Measurements from ENCODE around the gene EGFLAM.
"Not testable (repeated sequence)": the region's sequence is repeated elsewhere in the genome, so short reads cannot be mapped to it uniquely, and the experiment has no call there.

EGFLAM gene

DNA sequence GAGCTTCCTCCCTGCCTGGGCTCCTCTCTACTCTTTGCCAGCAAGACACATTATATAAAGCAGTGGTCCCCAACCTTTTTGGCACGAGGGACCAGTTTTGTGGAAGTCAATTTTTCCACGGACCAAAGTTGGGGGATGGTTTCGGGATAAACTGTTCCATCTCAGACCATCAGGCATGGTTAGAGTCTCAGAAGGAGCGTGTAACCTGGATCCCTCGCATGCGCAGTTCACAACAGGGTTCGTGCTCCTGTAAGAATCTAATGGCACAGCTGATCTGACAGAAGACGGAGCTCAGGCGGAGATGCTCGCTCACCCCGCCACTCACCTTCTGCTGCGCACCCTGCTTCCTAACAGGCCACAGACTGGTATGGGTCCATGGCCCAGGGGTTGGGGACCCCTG is 155.3 kb downstream of the EGFLAM start:
- in situ Hi-C loops (cut with MboI; ENCODE audit: low sequenced_read_pairs) = no loop called here

DNA sequence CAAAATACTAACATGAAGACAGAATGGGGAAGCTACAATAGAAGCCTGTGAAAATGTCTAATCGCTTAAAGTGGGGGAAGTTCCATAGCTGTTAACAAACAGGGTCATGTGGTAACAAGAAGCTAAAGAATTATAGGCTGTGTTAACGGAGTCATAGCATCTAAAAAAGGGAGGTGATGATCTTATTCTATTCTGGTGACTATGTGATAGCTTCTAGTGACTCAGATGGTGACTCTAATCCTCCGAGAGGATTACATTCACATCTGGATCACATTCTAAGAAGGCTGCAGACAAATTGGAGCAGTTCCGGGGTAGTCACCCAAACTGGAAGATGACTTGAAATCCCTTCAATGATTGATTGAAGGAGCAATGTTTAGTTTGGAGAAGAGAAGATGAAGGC is 156.0 kb downstream of the EGFLAM start:
- in situ Hi-C loops (cut with MboI; ENCODE audit: low sequenced_read_pairs) = no loop called here

DNA sequence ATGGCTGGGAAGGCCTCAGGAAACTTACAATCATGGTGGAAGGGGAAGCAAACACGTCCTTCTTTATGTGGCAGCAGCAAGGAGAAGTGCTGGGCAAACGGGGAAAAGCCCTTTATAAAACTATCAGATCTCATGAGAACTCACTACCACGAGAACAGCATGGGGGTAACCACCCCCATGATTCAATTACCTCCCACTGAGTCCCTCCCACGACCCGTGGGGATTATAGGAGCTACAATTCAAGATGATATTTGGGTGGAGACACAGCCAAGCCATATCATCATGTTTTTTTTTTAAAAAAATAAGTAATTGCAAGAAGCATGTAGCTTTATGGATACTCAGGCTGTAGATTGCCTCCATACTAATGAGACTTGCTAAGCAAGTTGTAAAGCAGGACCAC is 157.4 kb downstream of the EGFLAM start:
- in situ Hi-C loops (cut with MboI; ENCODE audit: low sequenced_read_pairs) = not testable (repeated sequence)

DNA sequence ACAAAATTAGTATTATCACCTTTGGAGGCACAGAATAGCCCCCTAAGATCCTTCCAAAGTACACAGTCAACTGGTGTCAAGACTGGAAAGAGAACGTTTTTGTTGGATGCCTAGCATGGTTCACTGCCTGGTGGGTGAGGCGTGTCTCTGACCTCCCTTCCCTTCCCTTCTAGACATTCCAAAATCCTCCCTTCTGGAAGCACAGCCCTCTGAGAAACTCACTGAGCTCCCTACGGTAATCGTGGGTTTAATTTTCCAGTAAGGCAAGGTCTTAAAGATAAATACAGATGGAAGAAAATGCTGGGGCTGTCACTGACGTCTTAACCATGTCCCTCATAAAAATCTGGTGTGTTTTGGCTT is 159.3 kb downstream of the EGFLAM start:
- in situ Hi-C loops (cut with MboI; ENCODE audit: low sequenced_read_pairs) = no loop called here

DNA sequence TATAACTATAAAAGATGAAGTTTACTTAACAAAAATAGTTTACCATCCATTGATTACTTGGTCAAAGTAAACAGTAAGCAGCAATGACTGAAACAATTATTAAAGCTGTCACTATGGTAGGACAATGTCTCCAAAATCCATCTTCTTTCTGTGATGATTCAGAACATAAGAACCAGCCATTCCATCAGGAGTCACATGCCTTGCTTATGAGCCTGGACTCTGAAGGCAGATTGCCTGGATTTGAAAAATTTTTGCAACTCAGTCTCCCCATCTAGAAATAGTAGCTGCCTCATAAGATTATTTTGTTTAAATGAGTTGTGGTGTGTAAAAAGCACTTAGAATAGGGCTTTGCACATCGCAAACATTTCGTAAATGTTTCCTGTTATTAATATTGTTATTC is 161.9 kb downstream of the EGFLAM start:
- in situ Hi-C loops (cut with MboI; ENCODE audit: low sequenced_read_pairs) = no loop called here

DNA sequence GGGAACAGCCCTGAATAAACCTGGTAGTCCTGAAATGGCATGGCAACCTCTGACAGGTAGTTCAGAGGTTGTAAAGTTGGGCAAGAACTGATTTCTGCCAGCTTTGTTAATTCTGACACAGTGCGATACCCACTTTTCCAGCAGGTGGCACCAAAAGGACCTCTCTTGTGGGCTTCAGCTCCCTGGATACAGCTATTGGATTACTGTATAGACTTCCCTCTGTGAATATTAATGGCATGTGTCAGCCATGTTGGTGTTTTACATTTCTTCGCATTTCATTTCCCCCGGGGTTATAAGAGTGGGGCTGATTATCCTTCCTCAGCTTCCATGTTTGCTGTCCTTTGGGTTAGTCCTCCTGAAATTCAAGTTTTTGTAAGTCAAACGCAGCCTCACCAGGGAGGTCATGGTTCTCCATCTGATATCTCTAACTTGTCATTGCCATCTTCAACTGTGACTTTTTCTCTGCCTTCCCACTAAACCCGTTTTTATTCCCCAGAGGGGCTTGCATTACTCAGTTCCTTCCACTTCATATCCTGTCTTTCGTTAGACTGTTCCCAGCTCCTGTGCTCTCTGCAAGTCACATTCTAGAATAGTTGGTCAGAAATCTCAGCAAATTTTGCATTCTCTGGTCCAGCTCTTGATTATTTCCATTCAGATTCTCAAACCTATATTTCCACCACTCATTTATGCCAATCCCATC is 162.5 kb downstream of the EGFLAM start:
- in situ Hi-C loops (cut with MboI; ENCODE audit: low sequenced_read_pairs) = no loop called here

DNA sequence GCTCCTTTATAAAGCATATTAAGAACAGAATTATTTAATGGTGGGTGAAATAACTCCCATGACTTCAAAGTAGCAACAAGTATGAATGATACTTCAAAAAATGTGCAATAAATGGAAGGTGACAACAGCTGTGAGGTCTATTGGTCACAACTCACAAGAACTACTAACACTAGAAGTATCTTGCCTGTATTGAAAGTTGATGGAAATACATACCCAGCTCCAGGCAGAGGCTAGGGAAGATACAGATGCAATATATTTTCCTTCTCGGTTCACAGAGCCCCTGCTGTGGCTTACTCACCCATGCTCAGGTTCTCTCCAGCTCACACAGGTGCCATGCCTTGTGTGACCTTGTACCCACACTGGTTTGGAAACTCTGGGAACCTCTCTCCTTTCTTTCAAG is 164.3 kb downstream of the EGFLAM start:
- in situ Hi-C loops (cut with MboI; ENCODE audit: low sequenced_read_pairs) = no loop called here

DNA sequence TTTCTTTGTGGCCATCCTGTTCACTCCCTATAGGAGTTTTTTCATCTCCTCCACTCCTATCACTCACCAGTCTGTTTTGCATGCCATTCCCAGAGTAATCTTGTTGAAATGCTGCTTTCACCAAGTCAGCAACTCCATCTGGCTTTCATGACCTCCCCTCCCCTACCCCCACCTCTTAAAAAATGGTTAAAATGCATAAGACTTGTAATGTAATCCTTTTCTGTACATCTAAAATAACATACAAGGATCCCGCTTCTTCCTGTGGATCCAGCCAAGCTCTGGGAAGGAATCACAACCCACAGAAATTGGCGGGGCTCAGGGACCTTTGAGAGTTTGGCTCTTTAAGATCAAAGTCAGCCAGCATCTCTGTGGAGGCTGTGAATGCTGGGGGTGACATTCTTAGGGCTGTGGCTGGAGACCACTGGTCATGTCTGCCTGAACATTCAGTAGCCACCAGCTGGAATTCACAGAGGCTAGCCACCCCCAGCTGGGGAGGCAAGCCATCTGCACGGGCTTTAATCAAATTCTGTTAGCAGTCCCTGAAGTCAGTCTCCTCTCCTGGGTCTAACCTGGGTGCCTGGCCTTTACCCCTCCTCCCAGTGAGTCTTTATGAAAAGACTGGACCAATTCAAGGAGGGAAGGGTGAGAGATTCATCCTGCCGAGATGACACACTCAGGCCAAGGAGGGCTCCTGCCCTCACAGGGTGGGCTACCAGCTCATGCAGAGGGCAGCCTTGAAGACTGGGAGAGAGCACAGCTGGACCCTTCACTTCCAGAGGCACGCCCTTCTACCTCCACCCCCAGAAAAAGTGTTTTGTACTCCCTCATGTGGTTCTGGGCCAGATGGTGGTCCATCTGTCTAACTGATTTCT is 165.2 kb downstream of the EGFLAM start:
- in situ Hi-C loops (cut with MboI; ENCODE audit: low sequenced_read_pairs) = no loop called here

DNA sequence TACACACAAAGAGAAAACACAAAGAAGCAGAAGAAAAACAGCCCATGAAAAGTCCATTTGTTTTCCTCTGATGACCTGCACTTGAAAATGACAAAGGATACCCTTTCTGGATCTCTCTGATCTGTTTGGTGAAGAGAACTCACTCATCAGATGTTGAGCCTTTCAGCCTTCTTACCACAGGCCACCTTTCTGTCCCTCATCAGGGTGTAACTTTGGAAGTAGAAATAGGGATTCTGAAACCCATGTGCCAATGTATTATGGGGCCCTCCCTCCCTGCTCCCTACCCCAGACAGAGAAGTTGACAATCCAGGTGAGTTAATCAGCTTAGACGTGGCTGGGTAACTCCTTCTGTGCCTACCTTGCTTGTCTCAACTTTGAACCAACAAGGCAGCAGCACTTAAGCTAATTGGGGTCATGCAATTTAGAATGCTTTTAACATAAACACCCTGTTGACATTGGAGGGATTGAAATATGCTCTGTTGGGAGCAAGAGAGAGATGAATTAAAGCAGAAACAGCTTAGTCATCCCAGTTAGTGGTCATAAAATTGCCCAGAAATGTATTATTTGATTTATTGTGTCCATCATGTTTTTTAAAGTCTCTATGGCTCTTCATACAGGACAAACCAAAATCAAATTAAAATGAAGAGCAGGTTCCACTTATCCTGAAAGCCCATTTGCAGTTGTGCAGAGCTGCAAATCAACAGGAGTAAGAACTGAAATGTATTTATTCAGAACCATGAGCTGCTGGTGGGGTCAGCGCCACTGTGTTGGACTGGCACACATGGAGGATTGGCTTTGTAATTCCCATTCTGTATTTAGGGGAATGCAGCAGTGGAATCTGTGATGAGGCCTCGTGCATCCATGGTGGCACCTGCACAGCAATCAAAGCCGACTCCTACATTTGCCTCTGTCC is 166.0 kb downstream of the EGFLAM start:
- in situ Hi-C loops (cut with MboI; ENCODE audit: low sequenced_read_pairs) = loop anchor here (25.0 kb wide), 1 partner anchor 388 kb away; no protein-coding TSS in a partner anchor

DNA sequence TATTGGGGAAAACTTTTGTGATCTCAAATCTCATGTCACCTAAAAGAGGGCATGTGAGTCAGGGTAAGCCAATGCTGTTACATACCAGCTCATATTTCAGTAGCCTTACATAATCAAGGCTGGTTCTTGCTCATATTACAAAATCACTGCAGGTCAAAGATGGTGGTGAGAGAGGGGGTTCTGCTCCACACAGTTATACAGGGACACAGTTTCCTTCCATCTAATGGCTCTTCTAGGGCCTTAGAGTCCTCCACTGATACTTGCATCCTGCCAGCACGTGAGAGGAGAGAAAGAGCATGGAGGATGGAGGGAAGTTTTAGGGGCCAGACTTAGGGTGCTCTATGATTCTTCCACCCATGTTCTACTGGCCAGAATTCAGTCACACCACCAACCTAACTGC is 168.1 kb downstream of the EGFLAM start:
- in situ Hi-C loops (cut with MboI; ENCODE audit: low sequenced_read_pairs) = loop anchor here (25.0 kb wide), 1 partner anchor 386 kb away; no protein-coding TSS in a partner anchor

DNA sequence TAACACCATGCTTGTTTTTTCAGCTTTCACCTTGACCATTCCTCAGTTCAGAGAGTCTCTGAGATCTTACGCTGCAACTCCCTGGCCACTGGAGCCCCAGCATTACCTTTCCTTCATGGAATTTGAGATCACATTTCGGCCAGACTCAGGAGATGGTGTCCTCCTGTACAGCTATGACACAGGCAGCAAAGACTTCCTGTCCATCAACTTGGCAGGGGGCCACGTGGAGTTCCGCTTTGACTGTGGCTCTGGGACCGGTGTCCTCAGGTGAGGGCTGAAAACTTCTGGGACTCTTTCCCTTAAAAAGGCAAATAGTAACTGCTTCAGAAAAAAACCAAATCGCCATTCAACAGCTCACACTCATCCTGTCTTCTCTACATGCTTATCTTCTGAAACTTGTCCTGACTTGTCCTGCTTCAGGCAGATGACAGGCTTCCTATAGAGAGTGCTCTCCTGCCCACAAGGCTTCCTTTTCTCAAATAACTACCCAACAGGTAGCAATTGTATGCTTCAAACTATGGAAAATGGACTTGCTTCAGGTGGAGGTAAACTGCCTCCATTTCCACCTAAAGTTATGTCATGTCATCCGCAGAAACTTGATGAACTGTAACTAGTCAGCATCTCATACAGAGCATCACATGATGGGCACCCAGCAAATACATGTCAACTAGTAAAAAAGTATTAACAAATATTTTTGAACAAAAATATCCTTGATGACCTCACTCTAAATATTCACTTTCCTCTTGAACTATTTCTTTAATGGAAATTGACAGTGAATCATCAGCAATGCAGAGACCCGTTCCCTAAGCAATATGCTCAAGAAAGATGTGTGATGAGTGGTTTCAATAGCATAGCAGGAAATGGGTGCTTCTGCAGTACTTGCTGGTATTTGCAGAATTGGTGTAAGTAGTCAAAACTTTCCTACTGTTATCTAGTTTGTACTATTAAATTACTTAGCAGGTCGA is 168.9 kb downstream of the EGFLAM start:
- in situ Hi-C loops (cut with MboI; ENCODE audit: low sequenced_read_pairs) = loop anchor here (25.0 kb wide), 1 partner anchor 385 kb away; no protein-coding TSS in a partner anchor

DNA sequence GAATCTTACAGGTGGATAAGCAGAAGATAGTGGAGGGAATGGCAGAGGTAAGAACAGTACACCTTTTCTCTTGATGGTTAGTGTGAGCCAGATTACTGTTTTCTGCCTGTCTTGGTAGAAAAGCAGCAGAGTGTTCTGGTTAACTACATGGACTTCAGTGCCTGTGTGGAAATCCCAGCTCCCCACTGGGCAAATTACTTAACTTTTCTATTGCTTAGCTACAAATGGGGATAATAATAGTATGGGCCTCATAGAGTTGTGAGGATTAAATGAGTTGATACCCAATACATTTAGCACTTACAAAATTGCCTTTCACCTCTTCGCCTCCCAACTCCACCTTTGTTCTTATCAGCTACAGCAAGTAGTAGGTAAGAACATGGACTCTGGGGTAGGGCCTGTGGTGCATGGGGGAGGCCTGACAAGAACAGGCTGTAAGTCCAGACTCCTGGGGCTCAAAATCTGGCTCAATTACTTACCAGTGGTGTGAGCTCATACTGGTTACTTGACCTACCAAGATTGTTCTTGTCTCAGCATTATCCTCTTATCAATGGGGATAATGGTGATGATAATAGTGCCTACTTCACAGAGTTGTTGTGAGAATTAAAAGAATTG is 173.0 kb downstream of the EGFLAM start:
- in situ Hi-C loops (cut with MboI; ENCODE audit: low sequenced_read_pairs) = loop anchor here (25.0 kb wide), 1 partner anchor 381 kb away; no protein-coding TSS in a partner anchor

DNA sequence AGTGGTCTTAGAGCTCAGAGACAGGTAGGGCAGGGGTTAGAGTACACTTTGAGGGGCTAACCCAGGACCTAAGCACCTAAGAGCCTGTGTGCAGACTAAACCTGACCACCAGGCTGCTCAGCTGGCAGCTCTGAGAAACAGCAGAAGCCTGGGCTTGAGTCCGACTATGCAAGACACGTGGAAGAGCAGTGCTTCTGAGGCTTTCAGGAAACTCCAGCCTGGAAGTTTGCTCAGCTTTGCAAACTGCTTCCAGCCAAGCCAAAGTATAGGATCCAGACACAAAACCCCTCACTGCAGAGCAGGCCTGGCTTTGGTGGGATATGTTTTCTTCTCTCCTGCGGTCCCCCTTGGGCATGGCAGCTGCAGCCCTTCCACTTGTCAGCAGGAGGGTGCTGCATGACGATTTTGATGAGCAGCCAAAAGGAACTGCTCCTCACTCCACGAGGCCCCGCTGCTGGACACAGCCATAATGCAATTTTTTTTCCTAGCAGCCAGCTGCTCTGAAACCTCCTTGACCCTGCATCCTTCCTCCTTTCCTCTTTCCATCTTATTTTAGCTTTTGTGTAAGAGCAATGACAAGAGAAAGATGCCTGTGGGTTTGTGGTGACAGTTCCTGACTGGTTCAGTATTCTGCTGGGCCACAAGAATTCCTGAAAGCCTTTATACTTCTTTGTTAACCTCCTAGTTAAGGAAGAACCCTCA is 175.0 kb downstream of the EGFLAM start:
- in situ Hi-C loops (cut with MboI; ENCODE audit: low sequenced_read_pairs) = loop anchor here (25.0 kb wide), 1 partner anchor 379 kb away; no protein-coding TSS in a partner anchor

DNA sequence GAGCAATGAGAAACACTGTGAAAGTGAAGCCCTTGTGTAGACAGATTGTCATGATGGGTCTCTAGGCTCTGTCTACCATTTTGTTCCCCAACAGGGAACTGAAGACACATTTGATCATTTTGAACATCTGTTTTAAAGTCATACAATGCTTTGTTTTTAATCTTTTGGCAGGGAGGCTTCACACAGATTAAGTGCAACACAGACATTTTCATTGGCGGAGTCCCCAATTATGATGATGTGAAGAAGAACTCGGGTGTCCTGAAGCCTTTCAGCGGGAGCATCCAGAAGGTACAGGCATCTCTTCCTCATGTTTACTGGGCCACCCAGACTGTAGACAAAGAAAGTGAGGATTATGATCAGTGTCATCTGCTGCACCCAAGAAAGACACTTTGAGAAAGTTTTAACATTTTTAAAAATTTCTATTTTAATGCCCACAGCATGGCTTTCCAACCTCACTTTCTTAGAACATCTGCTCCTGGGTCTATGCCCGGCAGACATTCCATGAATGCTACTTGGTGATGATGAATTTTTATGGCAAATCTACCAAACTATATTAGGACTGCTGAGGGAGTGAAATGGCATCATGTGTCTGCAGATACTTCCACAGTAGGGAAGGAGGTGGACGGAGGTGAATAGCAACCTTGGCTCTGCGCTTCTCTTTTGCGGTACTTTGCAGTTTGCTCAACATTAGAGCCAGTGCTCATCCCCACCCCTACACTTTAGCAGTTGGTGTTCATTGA is 176.8 kb downstream of the EGFLAM start:
- in situ Hi-C loops (cut with MboI; ENCODE audit: low sequenced_read_pairs) = loop anchor here (25.0 kb wide), 1 partner anchor 377 kb away; no protein-coding TSS in a partner anchor

DNA sequence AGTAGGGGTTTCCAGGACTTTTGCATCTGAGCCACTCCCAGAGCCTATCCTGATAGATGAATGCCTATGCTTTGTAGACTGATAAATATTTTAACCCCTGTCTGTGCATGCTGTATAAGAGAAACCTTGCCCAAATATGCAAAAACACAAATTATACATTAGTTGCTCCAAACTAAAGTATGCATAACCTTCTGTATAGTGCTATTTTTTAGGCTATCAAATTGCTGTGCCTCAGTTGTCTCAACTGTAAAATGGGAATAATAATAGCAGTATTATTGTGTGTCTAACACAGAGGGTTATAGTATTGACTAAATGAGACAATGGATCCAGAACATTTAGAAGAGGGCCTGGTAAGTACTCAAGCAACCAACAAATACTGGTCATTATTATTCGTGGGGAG is 180.4 kb downstream of the EGFLAM start:
- in situ Hi-C loops (cut with MboI; ENCODE audit: low sequenced_read_pairs) = loop anchor here (25.0 kb wide), 1 partner anchor 374 kb away; no protein-coding TSS in a partner anchor

DNA sequence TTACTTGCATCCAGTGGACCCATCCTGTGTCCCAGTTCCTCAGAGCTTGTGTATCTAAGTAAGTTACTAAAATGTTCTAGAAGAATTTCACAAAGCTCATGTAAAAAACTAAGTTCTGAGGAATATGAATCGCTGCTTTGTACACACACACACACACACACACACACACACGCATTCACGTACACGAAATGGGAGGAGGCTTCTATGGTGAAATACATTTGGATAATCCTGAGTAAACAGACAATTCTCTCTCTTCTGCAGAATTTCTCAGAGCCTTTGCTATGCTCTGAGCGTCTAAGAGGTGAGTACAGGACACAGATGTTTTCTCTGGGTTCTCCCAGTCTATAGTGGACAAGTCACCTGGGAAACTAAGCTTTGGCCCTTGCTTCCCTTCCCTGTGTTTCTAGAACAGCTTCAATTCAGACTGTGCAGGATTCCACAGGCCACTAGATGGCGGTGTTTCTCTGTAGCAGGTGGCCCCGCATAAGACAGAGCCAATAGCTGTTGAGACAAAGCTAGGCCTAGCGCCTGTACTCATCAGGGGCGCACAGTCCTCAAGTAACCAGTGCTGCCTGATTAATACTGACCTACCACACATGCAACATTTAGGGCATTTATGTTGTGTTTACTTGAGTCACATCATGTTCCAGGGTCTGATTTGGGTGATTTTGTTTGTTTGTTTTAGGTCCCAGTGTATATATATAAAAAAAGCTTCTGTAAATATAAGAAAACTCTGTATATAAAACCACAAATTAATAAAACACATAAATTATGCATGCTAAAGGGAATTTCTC is 183.3 kb downstream of the EGFLAM start:
- in situ Hi-C loops (cut with MboI; ENCODE audit: low sequenced_read_pairs) = loop anchor here (25.0 kb wide), 1 partner anchor 371 kb away; no protein-coding TSS in a partner anchor

DNA sequence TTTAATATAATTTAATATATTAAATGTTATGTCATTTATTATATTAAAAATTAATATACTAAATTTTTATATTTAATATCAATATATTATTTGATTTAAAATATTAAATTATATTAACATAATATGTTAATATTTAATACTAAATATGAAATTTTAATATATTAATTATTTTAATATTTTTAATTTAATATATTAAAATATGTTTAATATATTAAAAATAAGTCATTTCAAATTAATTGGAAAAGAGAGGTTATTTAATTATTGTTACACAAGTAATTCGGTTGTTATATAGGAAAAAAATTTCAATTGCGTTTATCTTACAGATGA is 183.9 kb downstream of the EGFLAM start:
- in situ Hi-C loops (cut with MboI; ENCODE audit: low sequenced_read_pairs) = loop anchor here (25.0 kb wide), 1 partner anchor 370 kb away; no protein-coding TSS in a partner anchor
